Ureter (tissue), 1 donor: Measurements from ENCODE around the gene SRL. TPM values are rescaled to one million over a fixed set of nuclear protein-coding genes. Genes with fewer than 3 reads are reported as not detected.
"Not testable (repeated sequence)": the region's sequence is repeated elsewhere in the genome, so short reads cannot be mapped to it uniquely, and the experiment has no call there.

Experiments
- DNase-seq: peaks from one replicate; pipeline ENCODE4 v3.0.0-alpha.2; 2020; ENCODE audit warnings: low spot score
- total RNA-seq: library from RNA; stranded (reverse); gene quantifications from one replicate; pipeline ENCODE4 v1.2.4, GENCODE V29; 2023
- donor health status: DM: yes; HTN: yes; CAD: no.

Gene SRL
- total RNA-seq, 1 donor from 2014 or later, result 10.1 TPM

- no peak for DNase-seq
These were observed 75.1 kb downstream of the SRL start for GRCh38 chr16:4166821-4167220.

GRCh38 chr16:4160658-4161430 is 81.0 kb downstream of the SRL start:
- no peak for DNase-seq

GRCh38 chr16:4159726-4160125 is 82.2 kb downstream of the SRL start:
- DNase-seq, result no peak

- DNase-seq, result no peak
These were observed 83.5 kb downstream of the SRL start for GRCh38 chr16:4158143-4159093.

GRCh38 chr16:4157376-4157825 is 84.5 kb downstream of the SRL start:
- no peak for DNase-seq

GRCh38 chr16:4156503-4156902 is 85.4 kb downstream of the SRL start:
- not testable (repeated sequence) for DNase-seq

GRCh38 chr16:4153364-4153763 is 88.5 kb downstream of the SRL start:
- DNase-seq, result not testable (repeated sequence)

GRCh38 chr16:4152267-4152666 is 89.6 kb downstream of the SRL start:
- no peak for DNase-seq

GRCh38 chr16:4147236-4147635 is 94.6 kb downstream of the SRL start:
- no peak for DNase-seq

GRCh38 chr16:4142268-4142667 is 99.6 kb downstream of the SRL start:
- DNase-seq, result no peak

- no peak for DNase-seq
These were observed 100.3 kb downstream of the SRL start for GRCh38 chr16:4141604-4142003.

GRCh38 chr16:4140652-4141051 is 101.2 kb downstream of the SRL start:
- peak; percentile 54 for DNase-seq

- no peak for DNase-seq
These were observed 101.9 kb downstream of the SRL start for GRCh38 chr16:4139968-4140367.

Other genes with a start within 250 kb of the SRL start
- 23.3 TPM for gene ADCY9, start 125.6 kb downstream of the SRL start, total RNA-seq
- 18.1 TPM for gene TFAP4, start 30.9 kb upstream of the SRL start, total RNA-seq
- 11.7 TPM for gene GLIS2, start 74.0 kb upstream of the SRL start, total RNA-seq
- 58.6 TPM for gene PAM16, start 109.2 kb upstream of the SRL start, total RNA-seq
- gene VASN, start 129.8 kb upstream of the SRL start, total RNA-seq, result 13.4 TPM
- gene CORO7, start 174.5 kb upstream of the SRL start, total RNA-seq, result 43.8 TPM
- gene DNAJA3, start 183.8 kb upstream of the SRL start, total RNA-seq, result 73.1 TPM
- gene NMRAL1, start 232.5 kb upstream of the SRL start, total RNA-seq, result 54.5 TPM
- gene HMOX2, start 234.3 kb upstream of the SRL start, total RNA-seq, result 44.2 TPM